H1 (cell line): ENCODE results near the gene ASIC1. TPM values are rescaled to one million over a fixed set of nuclear protein-coding genes. Genes with fewer than 3 reads are reported as not detected.

ENCODE experiments used
- ASH2L ChIP-seq: fragments of 200-600, 300-600 bp; sonication (generic); IDR thresholded peaks from one replicate; pipeline ENCODE4 v1.7.1; 2017; ENCODE audit warnings: low read length
- E2F6 ChIP-seq: IDR thresholded peaks from 2 replicates; pipeline ENCODE4 v1.6.1; 2012; ENCODE audit warnings: inconsistent platforms
- EGR1 ChIP-seq: IDR thresholded peaks from 2 replicates; pipeline ENCODE4 v1.6.1; 2011; ENCODE audit warnings: low read depth, low read length, borderline replicate concordance
- RXRA ChIP-seq: IDR thresholded peaks from 2 replicates; pipeline ENCODE4 v1.6.1; 2011; ENCODE audit warnings: low read depth, mild to moderate bottlenecking, low read length, moderate library complexity; ENCODE audit not compliant: insufficient read depth
- polyA plus RNA-seq, 7 experiments: library from polyadenylated mRNA; depleted of rRNA in 3 of 7; stranded (reverse) in 5 of 7; unstranded in 2 of 7; fragments of >200 nt in 5 of 7; fragments of 200-250 nt in 2 of 7; gene quantifications; 1 replicate in 5 of 7; 2 replicates in 1 of 7; 4 replicates in 1 of 7; pipeline versions ENCODE4 v1.2.1 to v1.2.3, GENCODE V29; 2011 to 2013; ENCODE audit warnings: missing spikeins in 2 of 7, mixed read lengths in 2 of 7
- total RNA-seq: library from RNA; stranded (reverse); fragmentation: NEBNext Ultra II Directional; extraction: Animal tissue kit (Norgen Biotek cat#: 25700); gene quantifications from 2 replicates; pipeline ENCODE4 v1.2.1, GENCODE V29; 2021

Gene ASIC1
- total and polyA plus RNA-seq, 2 of the 8 experiments (the other 6 are each of a cell fraction or from before 2014, with no cell fraction given) = 2.4 to 4.4 TPM

- TF ChIP-seq E2F6 = no peak
- TF ChIP-seq RXRA = no peak
- no peak for TF ChIP-seq EGR1
- no peak for TF ChIP-seq ASH2L
Measured at GRCh38 chr12:50059440-50060119, 2.2 kb downstream of the ASIC1 start (continued).
